Effector memory CD4-positive, alpha-beta T cell (primary cell): ENCODE results near the gene ACTN1.
A peak's percentile ranks its signal among the peaks of the same experiment; 100 is the strongest.

Source experiments
- DNase-seq, 3 donors: peaks; one replicate each; pipeline ENCODE4 v3.0.0-alpha.2; 2020
- H3K27ac ChIP-seq: 2 replicates; pipeline ENCODE4 v1.7.0; 2013; ENCODE audit warnings: mild to moderate bottlenecking, low read length, moderate library complexity; ENCODE audit not compliant: insufficient read depth, poor library complexity, severe bottlenecking
- H3K27me3 ChIP-seq: replicated peaks from 2 replicates; pipeline ENCODE4 v1.7.0; 2013; ENCODE audit warnings: mild to moderate bottlenecking, low read length; ENCODE audit not compliant: insufficient read depth, control insufficient read depth, poor library complexity, severe bottlenecking
- H3K36me3 ChIP-seq: 2 replicates; pipeline ENCODE4 v1.7.0; 2013; ENCODE audit warnings: mild to moderate bottlenecking, low read length, moderate library complexity; ENCODE audit not compliant: control insufficient read depth, insufficient read depth
- H3K4me1 ChIP-seq: 2 replicates; pipeline ENCODE4 v1.7.0; 2013; ENCODE audit warnings: low read length, mild to moderate bottlenecking; ENCODE audit not compliant: control insufficient read depth, insufficient read depth, poor library complexity, severe bottlenecking
- H3K4me3 ChIP-seq: 2 replicates; pipeline ENCODE4 v1.7.0; 2013; ENCODE audit warnings: low read length, low read depth, mild to moderate bottlenecking; ENCODE audit not compliant: insufficient read depth, poor library complexity, severe bottlenecking
- H3K9me3 ChIP-seq: 2 replicates; pipeline ENCODE4 v1.7.0; 2013; ENCODE audit warnings: mild to moderate bottlenecking, low read length, moderate library complexity; ENCODE audit not compliant: control insufficient read depth

The ACTN1 gene

DNA sequence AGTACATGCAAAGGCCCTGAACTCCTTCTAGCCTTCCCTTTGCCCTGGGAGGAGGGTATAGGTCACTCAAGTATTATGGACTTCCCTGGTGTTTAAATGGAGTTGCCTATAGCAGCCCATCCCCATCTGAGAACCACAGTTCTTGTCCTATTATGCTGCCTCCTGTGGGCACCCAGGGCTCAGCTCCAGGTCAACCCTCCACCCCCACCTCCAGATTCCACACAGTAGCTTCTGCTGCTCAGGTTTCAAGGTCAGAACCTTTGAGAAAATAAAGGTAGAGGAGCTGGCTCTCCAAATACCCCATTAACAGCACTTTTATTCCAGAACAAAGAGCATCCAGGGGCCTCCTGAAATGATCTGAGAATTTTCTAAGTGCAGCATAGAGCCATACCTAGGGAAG is 57.4 kb downstream of the ACTN1 start:
- Histone ChIP-seq H3K4me3 (no peak overlapping the region), H3K27ac (no peak overlapping the region), H3K27me3 (no peaks in the 10 kb centered on the region), H3K9me3 (peaks cover 8% of the 10 kb centered on the region), H3K36me3 (peaks cover 26% of the 10 kb centered on the region), H3K4me1 (no peaks in the 10 kb centered on the region)
- DNase-seq: no peak

DNA sequence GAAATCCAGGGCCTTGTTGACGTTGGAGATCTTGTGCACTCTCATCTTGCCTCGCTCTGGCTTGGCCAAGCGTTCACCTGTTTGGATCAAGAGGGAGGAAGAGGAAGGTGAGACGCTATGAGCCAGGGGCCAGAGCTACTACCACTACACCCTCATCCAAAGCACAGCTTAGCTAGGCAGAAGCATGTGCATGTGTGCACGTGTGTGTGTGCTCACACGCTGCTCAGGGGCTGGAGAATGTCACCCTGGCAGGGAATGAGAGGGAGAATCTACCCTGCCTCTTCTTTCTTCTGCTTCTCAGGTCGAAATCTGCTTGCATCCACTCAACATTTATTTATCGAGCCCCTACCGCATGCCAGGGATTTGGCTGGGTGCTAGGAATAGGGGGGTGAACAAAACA is 58.1 kb downstream of the ACTN1 start:
- Histone ChIP-seq H3K4me1 (no peaks in the 10 kb centered on the region), H3K4me3 (no peak overlapping the region), H3K27ac (no peak overlapping the region)

DNA sequence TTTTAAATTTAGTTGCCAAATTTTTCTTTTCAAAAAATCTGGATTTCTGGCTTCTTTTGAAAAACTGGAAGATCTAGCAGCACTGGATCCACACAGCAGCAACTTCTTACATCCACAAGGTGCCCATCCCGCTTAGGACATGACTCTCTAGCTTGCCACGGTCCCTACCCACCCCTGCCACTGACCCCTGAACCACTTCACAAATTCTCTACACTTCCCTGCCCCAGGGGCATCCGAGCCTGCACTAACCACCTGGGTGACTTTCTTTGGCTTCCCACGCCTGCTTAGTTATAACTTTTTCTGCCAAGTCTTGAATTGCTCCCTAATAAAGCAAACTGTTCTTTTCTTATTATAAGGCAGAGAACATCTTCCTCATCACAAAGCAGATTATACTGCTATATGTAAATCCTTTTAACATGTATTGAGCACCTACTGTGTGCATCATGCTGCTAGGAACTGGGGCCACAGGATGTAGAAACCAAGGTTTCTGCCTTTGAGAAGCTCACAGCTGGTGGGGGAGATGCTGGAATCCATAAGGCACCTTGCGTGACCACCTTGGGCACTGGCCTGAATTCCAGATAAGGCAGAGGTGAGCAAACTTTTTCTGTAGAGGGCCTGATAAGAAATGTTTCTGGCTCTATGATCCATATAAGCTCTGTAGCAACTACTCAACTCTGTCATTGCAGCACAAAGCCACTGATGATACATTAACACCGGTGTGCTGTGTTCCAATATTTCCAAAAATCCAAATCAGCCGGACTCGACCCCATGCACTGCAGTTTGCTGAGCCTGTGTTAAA is 59.8 kb downstream of the ACTN1 start:
- no peaks in the 10 kb centered on the region for H3K4me1 ChIP-seq
- no peak overlapping the region for H3K27ac ChIP-seq

More for the DNA sequence above, 58.1 kb downstream of the ACTN1 start:
- Histone ChIP-seq H3K27me3 (no peaks in the 10 kb centered on the region), H3K9me3 (peaks cover 1% of the 10 kb centered on the region), H3K36me3 (peaks cover 26% of the 10 kb centered on the region)
- DNase-seq: no peak

DNA sequence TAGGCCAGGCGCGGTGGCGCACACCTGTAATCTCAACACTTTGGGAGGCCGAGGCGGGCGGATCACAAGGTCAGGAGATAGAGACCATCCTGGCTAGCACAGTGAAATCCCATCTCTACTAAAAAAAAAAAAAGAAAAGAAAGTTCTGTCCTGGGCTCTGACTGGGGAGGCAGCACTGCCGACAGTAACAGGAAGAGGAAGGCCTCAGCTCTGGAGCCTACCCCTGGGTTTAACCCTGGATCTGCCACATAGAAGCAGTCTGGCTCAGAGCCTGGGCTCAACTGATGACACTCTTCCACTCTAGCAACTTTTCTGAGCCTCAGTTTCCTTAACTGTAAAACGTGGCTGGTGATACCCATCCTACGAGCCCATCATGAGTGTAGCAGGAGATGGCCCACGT is 60.5 kb downstream of the ACTN1 start:
- no peaks in the 10 kb centered on the region for H3K9me3 ChIP-seq
- H3K4me1 ChIP-seq: no peaks in the 10 kb centered on the region
- H3K27me3 ChIP-seq: no peaks in the 10 kb centered on the region
- H3K4me3 ChIP-seq: no peak overlapping the region
- peaks cover 26% of the 10 kb centered on the region for H3K36me3 ChIP-seq
- H3K27ac ChIP-seq: no peak overlapping the region
- no peak for DNase-seq

More for the DNA sequence above, 59.8 kb downstream of the ACTN1 start:
- no peaks in the 10 kb centered on the region for H3K27me3 ChIP-seq
- H3K4me3 ChIP-seq: no peak overlapping the region
- H3K9me3 ChIP-seq: no peaks in the 10 kb centered on the region
- peaks cover 26% of the 10 kb centered on the region for H3K36me3 ChIP-seq
- DNase-seq: no peak

DNA sequence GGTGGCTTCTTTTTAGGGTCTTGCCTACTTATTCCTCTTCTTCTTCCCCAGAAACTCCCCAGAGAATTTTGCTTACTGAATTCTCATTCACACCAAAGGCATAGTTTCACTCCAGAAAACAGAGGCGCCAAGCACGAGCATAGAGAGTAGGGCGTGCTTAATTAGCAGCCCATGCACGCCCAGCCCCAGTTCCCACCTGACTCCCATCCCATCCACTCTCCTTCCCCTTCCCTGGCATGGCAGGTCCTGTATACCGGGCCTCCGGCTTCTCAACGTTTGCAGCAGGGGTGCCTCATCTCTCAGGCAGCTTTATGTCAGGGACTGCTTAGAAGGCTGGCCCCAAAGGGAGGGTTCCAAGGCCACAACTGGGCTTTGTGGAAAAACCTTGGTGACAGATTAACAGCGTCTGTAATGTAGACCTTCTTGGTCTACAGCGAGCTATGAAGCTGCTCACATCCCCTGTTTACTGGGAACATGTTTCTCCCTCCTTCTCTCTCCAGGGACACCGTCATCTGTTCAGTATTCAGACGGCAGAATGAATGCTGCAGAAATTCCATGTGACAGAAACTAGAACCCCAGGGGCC is 62.7 kb downstream of the ACTN1 start:
- Histone ChIP-seq H3K36me3 (peaks cover 26% of the 10 kb centered on the region), H3K9me3 (no peaks in the 10 kb centered on the region), H3K4me1 (no peaks in the 10 kb centered on the region), H3K4me3 (no peak overlapping the region), H3K27me3 (no peaks in the 10 kb centered on the region), H3K27ac (no peak overlapping the region)
- DNase-seq: no peak

DNA sequence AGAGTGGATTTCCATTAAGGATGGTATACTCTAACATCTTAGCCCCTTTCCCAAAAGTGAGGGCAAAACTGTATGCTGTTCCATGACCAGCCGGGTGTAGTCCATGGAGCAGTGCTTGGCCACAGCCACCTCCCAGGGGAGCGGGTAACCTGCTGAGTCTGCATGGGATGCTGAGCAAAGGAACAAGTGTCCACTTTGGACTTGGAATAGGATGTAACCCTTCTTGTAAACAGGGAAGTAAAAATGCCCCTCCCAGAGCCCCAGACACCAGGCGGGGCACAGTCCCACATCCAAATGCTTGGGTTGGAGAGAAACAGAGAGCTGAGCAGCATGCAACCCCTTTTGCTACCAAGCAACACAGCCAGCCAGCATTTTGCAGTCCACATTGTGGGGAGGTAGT is 65.6 kb downstream of the ACTN1 start:
- Histone ChIP-seq H3K4me1 (no peaks in the 10 kb centered on the region), H3K4me3 (no peak overlapping the region), H3K27ac (no peak overlapping the region), H3K27me3 (no peaks in the 10 kb centered on the region), H3K36me3 (peaks cover 17% of the 10 kb centered on the region), H3K9me3 (no peaks in the 10 kb centered on the region)
- DNase-seq: no peak

DNA sequence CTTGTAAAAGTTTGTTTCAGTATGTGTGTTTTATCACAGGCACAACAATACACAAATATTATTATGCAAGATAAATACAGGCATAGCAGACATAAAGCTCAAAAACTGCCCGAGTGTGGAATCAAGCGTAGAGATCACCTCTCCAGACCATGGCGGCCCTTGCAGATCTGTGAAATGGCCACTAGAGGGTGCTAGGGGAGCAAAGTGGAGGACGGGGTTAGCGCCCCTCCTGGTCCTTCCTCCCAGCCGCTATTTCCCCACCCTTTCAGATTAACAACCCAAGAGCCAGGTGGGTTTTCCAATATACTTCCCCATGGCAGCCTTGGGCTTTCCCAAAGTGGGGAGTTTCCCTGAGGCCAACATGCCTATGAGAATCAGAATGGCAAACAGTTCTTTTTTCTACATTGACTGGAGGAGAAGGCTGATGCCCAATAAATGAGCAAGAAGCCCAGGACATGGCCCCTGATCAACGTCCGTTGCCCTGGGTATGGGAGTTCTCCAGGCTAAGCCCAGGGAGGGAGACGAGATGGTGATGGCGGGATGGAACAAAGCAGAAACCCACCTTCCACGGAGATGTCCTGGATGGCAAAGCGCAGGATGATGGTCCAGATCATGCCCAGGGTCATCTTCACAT is 67.4 kb downstream of the ACTN1 start:
- Histone ChIP-seq H3K9me3 (no peaks in the 10 kb centered on the region), H3K27me3 (no peaks in the 10 kb centered on the region), H3K36me3 (peaks cover 16% of the 10 kb centered on the region), H3K4me1 (no peaks in the 10 kb centered on the region), H3K27ac (no peak overlapping the region), H3K4me3 (no peak overlapping the region)
- DNase-seq: peak; percentile 37 to 58 (median 43)

DNA sequence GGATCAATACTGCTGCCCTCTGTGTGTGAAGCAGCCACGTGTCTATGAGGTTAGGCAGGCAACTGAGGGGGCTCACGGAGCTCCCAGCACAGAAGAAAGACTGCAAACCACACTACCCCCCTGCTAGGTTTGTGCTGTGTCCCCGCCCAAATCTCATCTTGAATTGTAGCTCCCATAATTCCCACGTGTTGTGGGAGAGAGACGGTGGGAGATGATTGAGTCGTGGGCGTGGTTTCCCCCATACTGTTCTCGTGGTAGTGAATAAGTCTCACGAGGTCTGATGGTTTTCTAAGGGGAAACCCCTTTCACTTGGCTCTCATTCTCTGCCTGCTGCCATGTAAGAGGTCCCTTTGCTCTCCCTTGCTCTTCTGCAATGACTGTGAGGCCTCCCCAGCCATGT is 68.6 kb downstream of the ACTN1 start:
- no peak for DNase-seq
- H3K27me3 ChIP-seq: no peaks in the 10 kb centered on the region
- no peak overlapping the region for H3K27ac ChIP-seq
- H3K4me1 ChIP-seq: no peaks in the 10 kb centered on the region
- no peaks in the 10 kb centered on the region for H3K9me3 ChIP-seq
- no peak overlapping the region for H3K4me3 ChIP-seq
- H3K36me3 ChIP-seq: peaks cover 20% of the 10 kb centered on the region

DNA sequence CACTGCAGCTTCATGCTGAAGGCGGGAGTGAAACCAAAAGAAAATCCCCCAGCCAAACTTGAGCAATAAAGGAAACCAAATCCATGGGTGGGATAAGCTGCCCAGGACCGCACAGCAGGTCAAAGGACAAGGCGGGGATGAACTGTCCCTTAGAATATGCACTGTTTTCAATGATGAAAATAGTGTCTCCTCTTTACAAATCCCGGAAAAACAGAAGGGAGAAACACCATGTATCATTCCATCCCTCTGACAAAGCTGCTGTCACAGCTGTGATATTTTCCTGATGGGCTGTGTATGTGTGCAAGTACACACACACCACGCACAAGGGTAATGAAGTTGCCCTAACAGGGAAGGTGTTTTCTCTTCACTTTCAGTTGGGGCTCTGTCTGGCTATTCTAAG is 70.3 kb downstream of the ACTN1 start:
- Histone ChIP-seq H3K4me1 (no peaks in the 10 kb centered on the region), H3K9me3 (no peaks in the 10 kb centered on the region), H3K36me3 (peaks cover 32% of the 10 kb centered on the region), H3K27me3 (no peaks in the 10 kb centered on the region), H3K4me3 (no peak overlapping the region), H3K27ac (no peak overlapping the region)
- DNase-seq: no peak

DNA sequence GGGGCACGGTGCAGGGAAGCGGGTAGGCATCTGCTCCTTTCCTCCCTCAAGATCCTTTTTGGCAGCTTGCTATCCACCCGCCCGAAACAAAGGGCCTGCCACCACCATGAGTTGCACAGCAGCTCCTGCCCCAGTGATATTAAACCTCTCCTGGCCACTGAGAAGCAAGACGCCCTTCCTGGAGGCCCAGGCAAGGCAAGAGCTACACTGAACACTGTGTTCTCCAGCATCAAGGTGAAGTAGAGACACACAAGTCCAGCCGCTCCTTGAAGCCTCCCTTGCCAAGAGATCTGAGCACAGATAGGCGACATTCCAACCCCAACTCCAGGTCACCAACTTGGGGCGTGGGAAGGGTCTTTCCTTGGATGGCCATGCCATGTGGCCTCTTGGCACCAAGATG is 70.9 kb downstream of the ACTN1 start:
- Histone ChIP-seq H3K36me3 (peaks cover 34% of the 10 kb centered on the region), H3K27ac (no peak overlapping the region)
- no peak for DNase-seq

More for the DNA sequence above, 70.9 kb downstream of the ACTN1 start:
- Histone ChIP-seq H3K4me3 (no peak overlapping the region), H3K27me3 (no peaks in the 10 kb centered on the region), H3K9me3 (no peaks in the 10 kb centered on the region), H3K4me1 (no peaks in the 10 kb centered on the region)
